SU-DHL-6 (cell line): Measurements from ENCODE around the gene EHBP1L1.

Source experiments
- CTCF ChIP-seq: fragments of 200-600 bp; sonication (generic); IDR thresholded peaks from one replicate; pipeline ENCODE4 v1.5.1; 2017; ENCODE audit warnings: antibody characterized with exemption, mild to moderate bottlenecking, low read length, moderate library complexity; ENCODE audit not compliant: insufficient read depth, poor library complexity, severe bottlenecking
- EZH2phosphoT487 ChIP-seq: fragments of 200-600 bp; sonication (generic), shearing (Covaris generic); conservative IDR thresholded peaks from 2 replicates; pipeline ENCODE4 v1.6.1; 2018; ENCODE audit warnings: mild to moderate bottlenecking, antibody characterized with exemption, low read length, moderate library complexity, mixed read lengths

GRCh38 chr11:65621460-65621859 lies 45.6 kb downstream of the EHBP1L1 start:
- TF ChIP-seq EZH2phosphoT487 (no peak), CTCF (no peak)
